Skeletal muscle satellite cell (primary cell): Measurements from ENCODE around the gene CFAP43.
"Not testable (repeated sequence)": the region's sequence is repeated elsewhere in the genome, so short reads cannot be mapped to it uniquely, and the experiment has no call there.

Experiments used
- H3K27me3 ChIP-seq: 2 replicates; pipeline ENCODE4 v1.7.0; 2013; ENCODE audit warnings: low read length; ENCODE audit not compliant: control insufficient read depth, insufficient read depth
- H3K36me3 ChIP-seq: 2 replicates; pipeline ENCODE4 v1.7.0; 2013; ENCODE audit warnings: mild to moderate bottlenecking, control low read depth, low read length; ENCODE audit not compliant: insufficient read depth
- H3K4me1 ChIP-seq: 2 replicates; pipeline ENCODE4 v1.7.0; 2013; ENCODE audit warnings: low read length; ENCODE audit not compliant: control insufficient read depth, insufficient read depth
- H3K4me2 ChIP-seq: 2 replicates; pipeline ENCODE4 v1.7.0; 2013; ENCODE audit warnings: mild to moderate bottlenecking, low read length
- H3K4me3 ChIP-seq: 2 replicates; pipeline ENCODE4 v1.7.0; 2013; ENCODE audit warnings: low read length
- H3K9ac ChIP-seq: 2 replicates; pipeline ENCODE4 v1.7.0; 2013; ENCODE audit warnings: mild to moderate bottlenecking, low read depth, low read length, moderate library complexity
- H3K9me3 ChIP-seq: replicated peaks from 2 replicates; pipeline ENCODE4 v1.7.0; 2013; ENCODE audit warnings: mild to moderate bottlenecking, control low read depth, low read length

Gene CFAP43

DNA sequence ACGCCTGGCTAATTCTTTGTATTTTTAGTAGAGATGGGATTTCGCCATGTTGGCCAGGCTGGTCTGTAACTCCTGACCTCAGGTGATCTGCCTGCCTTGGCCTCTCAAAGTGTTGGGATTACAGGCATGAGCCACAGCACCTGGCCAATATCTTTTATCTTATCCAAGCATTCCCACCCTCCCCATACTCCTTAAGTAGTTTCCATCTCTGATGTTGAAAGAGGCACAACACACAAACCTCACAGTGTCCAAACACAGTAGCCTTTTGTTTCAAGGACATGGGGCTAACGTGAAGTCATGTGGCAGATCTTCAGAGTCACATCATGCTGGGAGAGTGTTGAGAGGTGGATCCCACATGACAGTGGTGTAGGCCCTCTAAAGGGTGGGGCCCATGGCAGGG lies 10.8 kb upstream of the CFAP43 start:
- H3K9me3 ChIP-seq, H3K4me1 ChIP-seq, H3K9ac ChIP-seq, H3K36me3 ChIP-seq, H3K4me3 ChIP-seq, H3K4me2 ChIP-seq: not testable (repeated sequence)
- H3K27me3 ChIP-seq = peaks cover 23% of the 10 kb centered on the region

DNA sequence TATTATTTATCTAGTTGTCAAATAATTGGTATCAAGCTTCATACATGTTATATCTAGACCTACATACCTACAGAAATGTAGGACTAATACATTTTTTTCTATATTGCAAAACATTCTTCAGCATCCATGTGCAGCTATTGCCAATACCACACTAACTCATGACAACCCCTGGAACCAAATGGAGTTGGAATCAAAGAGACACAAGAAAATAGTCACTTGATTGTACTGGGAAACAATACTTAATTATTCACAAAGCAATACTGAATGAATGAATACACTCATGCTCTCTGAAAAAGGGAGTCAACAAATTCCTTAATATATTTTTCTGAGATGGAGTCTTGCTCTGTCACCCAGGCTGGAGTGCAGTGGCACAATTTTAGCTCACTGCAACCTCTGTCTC lies 10.4 kb upstream of the CFAP43 start:
- Histone ChIP-seq H3K4me3 (no peak overlapping the region), H3K9me3 (no peaks in the 10 kb centered on the region)

GRCh38 chr10:104240078-104240477 lies 7.9 kb upstream of the CFAP43 start:
- Histone ChIP-seq H3K4me1 (no peaks in the 10 kb centered on the region), H3K4me3 (no peak overlapping the region), H3K27me3 (peaks cover 36% of the 10 kb centered on the region), H3K9me3 (no peaks in the 10 kb centered on the region), H3K36me3 (no peaks in the 10 kb centered on the region), H3K9ac (no peak overlapping the region), H3K4me2 (no peak overlapping the region)

More for the DNA sequence above, 10.4 kb upstream of the CFAP43 start:
- H3K36me3 ChIP-seq = no peaks in the 10 kb centered on the region
- H3K27me3 ChIP-seq = peaks cover 28% of the 10 kb centered on the region
- no peak overlapping the region for H3K9ac ChIP-seq
- no peak overlapping the region for H3K4me2 ChIP-seq
- H3K4me1 ChIP-seq = peaks cover 3% of the 10 kb centered on the region

DNA sequence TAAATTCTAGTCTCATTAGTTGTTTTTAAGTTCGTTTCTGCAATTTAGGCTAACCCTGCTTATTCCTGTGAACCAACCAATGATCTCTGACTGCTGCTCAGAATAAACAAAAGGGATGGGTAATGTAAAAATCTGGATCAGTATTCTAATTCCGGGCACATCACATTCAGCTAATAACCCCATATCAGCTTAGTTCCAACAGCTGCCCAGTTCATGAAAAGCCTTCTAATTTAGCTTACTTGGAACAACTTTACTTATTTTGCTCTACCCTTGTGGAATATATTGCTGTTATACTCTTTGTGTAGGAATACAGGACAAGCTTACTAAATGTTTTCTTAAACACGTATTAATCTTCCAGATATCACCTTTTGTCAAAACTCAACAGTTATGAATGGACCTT lies 3.6 kb upstream of the CFAP43 start:
- Histone ChIP-seq H3K4me3 (no peak overlapping the region), H3K9ac (no peak overlapping the region), H3K4me2 (no peak overlapping the region), H3K4me1 (no peaks in the 10 kb centered on the region), H3K9me3 (no peaks in the 10 kb centered on the region), H3K27me3 (peaks cover 39% of the 10 kb centered on the region), H3K36me3 (no peaks in the 10 kb centered on the region)

GRCh38 chr10:104234934-104235333 lies 2.8 kb upstream of the CFAP43 start:
- H3K27me3 ChIP-seq = peaks cover 36% of the 10 kb centered on the region
- H3K9ac ChIP-seq = no peak overlapping the region
- H3K4me1 ChIP-seq = no peaks in the 10 kb centered on the region
- no peak overlapping the region for H3K4me3 ChIP-seq
- no peak overlapping the region for H3K4me2 ChIP-seq
- no peaks in the 10 kb centered on the region for H3K9me3 ChIP-seq
- no peaks in the 10 kb centered on the region for H3K36me3 ChIP-seq

GRCh38 chr10:104233817-104234216 lies 1.7 kb upstream of the CFAP43 start:
- H3K36me3 ChIP-seq = no peaks in the 10 kb centered on the region
- no peaks in the 10 kb centered on the region for H3K9me3 ChIP-seq
- no peak overlapping the region for H3K4me3 ChIP-seq
- no peaks in the 10 kb centered on the region for H3K4me1 ChIP-seq
- H3K9ac ChIP-seq = no peak overlapping the region
- peaks cover 24% of the 10 kb centered on the region for H3K27me3 ChIP-seq
- H3K4me2 ChIP-seq = no peak overlapping the region

DNA sequence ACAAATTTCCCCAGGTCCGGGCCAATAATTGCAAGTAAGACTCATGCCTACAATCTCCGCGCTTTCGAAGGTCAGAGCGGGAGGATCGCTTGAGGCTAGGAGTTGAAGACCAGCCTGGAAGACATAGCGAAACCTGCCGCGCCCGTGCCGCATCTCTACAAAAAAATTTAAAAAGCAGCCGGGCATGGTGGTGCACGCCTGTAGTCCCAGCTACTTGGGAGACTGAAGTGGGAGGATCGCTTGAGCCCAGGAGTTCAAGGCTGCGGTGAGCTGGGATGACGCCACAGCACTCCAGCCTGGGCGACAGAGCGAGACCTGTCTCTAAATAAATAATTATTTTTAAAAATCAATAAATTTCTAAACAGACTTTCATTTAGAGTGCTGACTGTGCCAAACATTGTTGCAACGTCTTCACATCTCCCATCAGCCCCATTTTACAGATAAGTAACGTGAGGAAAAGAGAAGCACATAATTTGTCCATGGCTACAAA lies 494 bp upstream of the CFAP43 start:
- Histone ChIP-seq H3K9ac (peak overlapping the region; percentile 79), H3K9me3 (no peaks in the 10 kb centered on the region), H3K27me3 (peaks cover 19% of the 10 kb centered on the region), H3K4me2 (peak overlapping the region; percentile 90), H3K4me1 (no peaks in the 10 kb centered on the region), H3K36me3 (no peaks in the 10 kb centered on the region), H3K4me3 (peak overlapping the region; percentile 90)

- Histone ChIP-seq H3K4me3 (no peak overlapping the region), H3K9ac (no peak overlapping the region), H3K4me2 (no peak overlapping the region), H3K36me3 (no peaks in the 10 kb centered on the region), H3K4me1 (no peaks in the 10 kb centered on the region), H3K27me3 (peaks cover 16% of the 10 kb centered on the region), H3K9me3 (no peaks in the 10 kb centered on the region)
Measured at GRCh38 chr10:104230490-104230889, 1.7 kb downstream of the CFAP43 start.

GRCh38 chr10:104223304-104223703 lies 8.9 kb downstream of the CFAP43 start:
- Histone ChIP-seq H3K4me3 (no peak overlapping the region), H3K9me3 (no peaks in the 10 kb centered on the region), H3K36me3 (no peaks in the 10 kb centered on the region), H3K9ac (no peak overlapping the region), H3K4me2 (no peak overlapping the region), H3K27me3 (peaks cover 31% of the 10 kb centered on the region), H3K4me1 (no peaks in the 10 kb centered on the region)

- H3K4me2 ChIP-seq = no peak overlapping the region
- peaks cover 41% of the 10 kb centered on the region for H3K27me3 ChIP-seq
- H3K9me3 ChIP-seq = no peaks in the 10 kb centered on the region
- H3K9ac ChIP-seq = no peak overlapping the region
- H3K4me1 ChIP-seq = no peaks in the 10 kb centered on the region
- H3K36me3 ChIP-seq = no peaks in the 10 kb centered on the region
- no peak overlapping the region for H3K4me3 ChIP-seq
Measured at GRCh38 chr10:104220522-104220921, 11.6 kb downstream of the CFAP43 start.

DNA sequence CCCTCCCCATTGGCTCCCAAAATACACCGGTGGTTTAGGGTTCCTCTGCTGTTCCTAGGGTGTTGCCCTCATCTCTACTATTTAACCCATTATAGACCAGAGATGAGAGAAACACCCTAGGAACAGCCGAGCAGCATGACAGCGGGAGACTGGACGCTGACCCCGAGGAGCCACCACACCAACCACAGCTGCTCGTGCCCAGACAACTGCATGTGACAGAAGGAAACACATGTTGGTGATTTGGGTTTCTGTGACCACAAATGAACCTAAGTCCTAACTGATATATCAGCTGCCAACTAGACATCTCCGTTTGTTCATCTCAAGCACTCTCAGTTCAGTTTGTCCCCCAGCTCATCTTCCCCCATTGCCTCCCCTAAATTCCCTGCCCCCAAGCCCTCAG lies 13.4 kb downstream of the CFAP43 start:
- Histone ChIP-seq H3K36me3 (no peaks in the 10 kb centered on the region), H3K27me3 (peaks cover 39% of the 10 kb centered on the region), H3K4me1 (no peaks in the 10 kb centered on the region), H3K9me3 (no peaks in the 10 kb centered on the region), H3K4me2 (no peak overlapping the region), H3K9ac (no peak overlapping the region), H3K4me3 (no peak overlapping the region)

- no peaks in the 10 kb centered on the region for H3K9me3 ChIP-seq
- H3K9ac ChIP-seq = no peak overlapping the region
- no peak overlapping the region for H3K4me2 ChIP-seq
- H3K27me3 ChIP-seq = peaks cover 46% of the 10 kb centered on the region
- H3K4me1 ChIP-seq = no peaks in the 10 kb centered on the region
- no peaks in the 10 kb centered on the region for H3K36me3 ChIP-seq
- H3K4me3 ChIP-seq = no peak overlapping the region
Measured at GRCh38 chr10:104216631-104217030, 15.5 kb downstream of the CFAP43 start.
